CD4-positive, alpha-beta T cell (primary cell): Measurements from ENCODE around the gene RASGRP4. TPM values are rescaled to one million over a fixed set of nuclear protein-coding genes. Genes with fewer than 3 reads are reported as not detected.

Experiments
- ATAC-seq: fragments of 200-7000 bp; cut with Tn5 transposase; one replicate; pipeline ENCODE4 v1.10.0; 2022; ENCODE audit warnings: mild to moderate bottlenecking; ENCODE audit not compliant: poor library complexity
- CTCF ChIA-PET: fragments of 350-600 bp; sonication (Branson Sonifier 250); formaldehyde crosslinking; loops from one replicate; lab custom pipeline; 2021; ENCODE audit warnings: antibody characterized with exemption, inconsistent platforms; lab: Charles Lee
- POLR2A ChIA-PET: fragments of 350-600 bp; sonication (Branson Sonifier 250); formaldehyde crosslinking; loops from one replicate; lab custom pipeline; 2021; ENCODE audit warnings: antibody characterized with exemption, inconsistent platforms; lab: Charles Lee
- DNase-seq, 14 experiments: peaks; one replicate each; pipeline ENCODE4 v3.0.0-alpha.2; 2013 to 2020; ENCODE audit warnings: mixed read lengths in 2 of 14
- H3K27ac ChIP-seq, 2 donors: one replicate each; pipeline versions ENCODE4 v1.5.1 to v1.7.0; 2013; ENCODE audit warnings: low read length in 2 of 2, low read depth in 1 of 2, mild to moderate bottlenecking in 1 of 2
- H3K27me3 ChIP-seq, 2 experiments: 1 replicate in 1 of 2; 2 replicates in 1 of 2; pipeline versions ENCODE4 v1.6.1 to v1.7.0; 2013; ENCODE audit warnings: low read length in 2 of 2, control low read depth in 1 of 2, mild to moderate bottlenecking in 1 of 2, moderate library complexity in 1 of 2; ENCODE audit not compliant: insufficient read depth in 2 of 2, control insufficient read depth in 1 of 2
- H3K36me3 ChIP-seq: one replicate; pipeline ENCODE4 v1.6.1; 2013; ENCODE audit warnings: low read length, control low read depth; ENCODE audit not compliant: insufficient read depth
- H3K4me1 ChIP-seq: one replicate; pipeline ENCODE4 v1.6.1; 2013; ENCODE audit warnings: low read length, control low read depth; ENCODE audit not compliant: insufficient read depth
- H3K4me3 ChIP-seq: one replicate; pipeline ENCODE4 v1.5.1; 2013; ENCODE audit warnings: mild to moderate bottlenecking, low read length, moderate library complexity
- H3K9me3 ChIP-seq, 2 experiments: 1 replicate in 1 of 2; 2 replicates in 1 of 2; pipeline versions ENCODE4 v1.6.1 to v1.7.0; 2013; ENCODE audit warnings: low read length in 2 of 2, mild to moderate bottlenecking in 2 of 2, control low read depth in 1 of 2, moderate library complexity in 1 of 2; ENCODE audit not compliant: control insufficient read depth in 1 of 2, insufficient read depth in 1 of 2
- H3K27ac Mint-ChIP-seq: one replicate; pipeline ENCODE4 v1.8.0; 2020; ENCODE audit warnings: mixed read lengths
- H3K27me3 Mint-ChIP-seq: one replicate; pipeline ENCODE4 v1.8.0; 2021; ENCODE audit warnings: mixed read lengths
- H3K36me3 Mint-ChIP-seq: one replicate; pipeline ENCODE4 v1.8.0; 2021; ENCODE audit warnings: low read depth, mixed read lengths
- H3K4me1 Mint-ChIP-seq: one replicate; pipeline ENCODE4 v1.8.0; 2021; ENCODE audit warnings: low read depth, mixed read lengths
- H3K4me3 Mint-ChIP-seq: one replicate; pipeline ENCODE4 v1.8.0; 2020; ENCODE audit warnings: mild to moderate bottlenecking, mixed read lengths
- H3K9me3 Mint-ChIP-seq: one replicate; pipeline ENCODE4 v1.8.0; 2020; ENCODE audit warnings: mixed read lengths
- intact Hi-C, 2 experiments: fragments of 100-400 bp; cut with DNase I in 1 of 2; cut with micrococcal nuclease in 1 of 2; formaldehyde crosslinking; loops; one replicate each; pipeline versions ENCODE4 v1.15.1 to v1.9.0; 2023 to 2025; cut with DNase I, micrococcal nuclease
- total RNA-seq, 174 experiments: library from RNA in 2 of 174; stranded (reverse) in 2 of 174; gene quantifications; one replicate each; pipeline ENCODE4 v1.2.3 and lab custom pipeline; 2021 to 2026
- TF ChIP-seq, protein P1 (sequence below): fragments of 200-600 bp; IDR thresholded peaks from one replicate; pipeline ENCODE4 v1.8.0; 2022; ENCODE audit warnings: antibody characterized with exemption, mild to moderate bottlenecking

RASGRP4 gene
- total RNA-seq, 2 experiments from 2014 or later = 0.30 to 0.45 TPM

DNA sequence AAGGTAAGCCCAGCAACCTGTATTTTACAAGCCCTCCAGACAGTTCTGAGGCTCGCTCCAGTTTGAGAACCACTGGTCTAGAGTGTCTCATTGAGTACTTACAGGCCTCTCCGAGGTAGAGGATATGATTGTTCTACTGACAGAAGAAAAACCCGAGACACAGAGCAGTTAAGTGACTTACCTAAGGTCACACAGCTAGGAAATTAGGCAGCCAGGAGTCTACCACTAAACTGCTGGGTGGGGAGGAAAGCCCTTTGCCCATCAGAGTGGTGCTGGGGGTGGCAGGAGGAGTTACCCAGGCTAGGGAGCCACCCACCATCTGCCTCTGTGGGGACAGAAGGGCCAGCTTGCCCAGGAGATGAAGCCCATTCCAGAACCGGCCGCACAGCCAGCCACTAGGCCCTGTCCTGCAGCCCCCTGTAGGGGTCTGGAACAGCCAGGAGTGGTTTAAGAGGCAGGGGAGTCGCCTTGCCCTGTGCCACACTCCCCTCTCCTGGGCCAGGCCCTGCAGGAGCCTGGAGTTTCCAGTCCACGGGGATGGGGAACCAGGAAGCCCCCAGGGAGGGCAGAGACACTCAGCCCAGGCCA lies 703 bp downstream of the RASGRP4 start:
- H3K27ac ChIP-seq = no peak overlapping the region
- H3K9me3 ChIP-seq = no peaks in the 10 kb centered on the region
- ChIA-PET POLR2A (interaction anchor here (2.1 kb wide), 1 partner anchor 22 kb away, joined by 12 read pairs; the partner anchor contains the start of gene FAM98C), CTCF (interaction anchor here (3.0 kb wide), 1 partner anchor 22 kb away, joined by 7 read pairs; the partner anchor contains the start of gene FAM98C)
- no peaks in the 10 kb centered on the region for H3K27me3 ChIP-seq
- Mint-ChIP-seq H3K36me3 (no peaks in the 10 kb centered on the region), H3K27ac (no peak overlapping the region), H3K9me3 (no peaks in the 10 kb centered on the region), H3K4me3 (no peak overlapping the region), H3K27me3 (peaks cover 5% of the 10 kb centered on the region), H3K4me1 (peaks cover 25% of the 10 kb centered on the region)
- intact Hi-C loops = no loop called here
- peaks cover 29% of the 10 kb centered on the region for H3K4me1 ChIP-seq
- H3K4me3 ChIP-seq = peak overlapping the region; percentile 40
- H3K36me3 ChIP-seq = no peaks in the 10 kb centered on the region
- TF ChIP-seq, protein P1, sequence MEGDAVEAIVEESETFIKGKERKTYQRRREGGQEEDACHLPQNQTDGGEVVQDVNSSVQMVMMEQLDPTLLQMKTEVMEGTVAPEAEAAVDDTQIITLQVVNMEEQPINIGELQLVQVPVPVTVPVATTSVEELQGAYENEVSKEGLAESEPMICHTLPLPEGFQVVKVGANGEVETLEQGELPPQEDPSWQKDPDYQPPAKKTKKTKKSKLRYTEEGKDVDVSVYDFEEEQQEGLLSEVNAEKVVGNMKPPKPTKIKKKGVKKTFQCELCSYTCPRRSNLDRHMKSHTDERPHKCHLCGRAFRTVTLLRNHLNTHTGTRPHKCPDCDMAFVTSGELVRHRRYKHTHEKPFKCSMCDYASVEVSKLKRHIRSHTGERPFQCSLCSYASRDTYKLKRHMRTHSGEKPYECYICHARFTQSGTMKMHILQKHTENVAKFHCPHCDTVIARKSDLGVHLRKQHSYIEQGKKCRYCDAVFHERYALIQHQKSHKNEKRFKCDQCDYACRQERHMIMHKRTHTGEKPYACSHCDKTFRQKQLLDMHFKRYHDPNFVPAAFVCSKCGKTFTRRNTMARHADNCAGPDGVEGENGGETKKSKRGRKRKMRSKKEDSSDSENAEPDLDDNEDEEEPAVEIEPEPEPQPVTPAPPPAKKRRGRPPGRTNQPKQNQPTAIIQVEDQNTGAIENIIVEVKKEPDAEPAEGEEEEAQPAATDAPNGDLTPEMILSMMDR = no peak
- DNase-seq (no peak), ATAC-seq (no peak)

DNA sequence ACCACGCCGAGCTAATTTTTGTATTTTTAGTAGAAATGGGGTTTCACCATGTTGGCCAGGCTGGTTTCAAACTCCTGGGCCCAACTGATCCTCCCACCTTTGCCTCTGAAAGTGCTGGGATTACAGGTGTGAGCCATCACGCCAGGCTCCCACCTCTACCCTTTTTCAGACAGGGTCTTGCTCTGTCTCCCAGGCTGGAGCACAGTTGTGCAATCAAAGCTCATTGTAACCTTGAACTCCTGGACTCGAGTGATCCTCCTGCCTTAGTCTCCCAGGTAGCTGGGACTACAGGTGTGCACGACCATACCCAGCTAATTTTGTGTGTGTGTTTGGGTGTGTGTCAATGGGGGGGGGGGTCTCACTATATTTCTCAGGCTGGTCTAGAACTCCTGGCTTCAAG lies 1.7 kb downstream of the RASGRP4 start:
- ChIA-PET CTCF (interaction anchor here (3.0 kb wide), 1 partner anchor 21 kb away, joined by 7 read pairs; the partner anchor contains the start of gene FAM98C), POLR2A (no interaction called here)
- Mint-ChIP-seq H3K27ac (no peak overlapping the region), H3K27me3 (peaks cover 5% of the 10 kb centered on the region), H3K4me3 (no peak overlapping the region), H3K9me3 (no peaks in the 10 kb centered on the region), H3K4me1 (peaks cover 21% of the 10 kb centered on the region), H3K36me3 (no peaks in the 10 kb centered on the region)
- Histone ChIP-seq H3K4me3 (no peak overlapping the region), H3K9me3 (no peaks in the 10 kb centered on the region), H3K4me1 (peaks cover 26% of the 10 kb centered on the region), H3K27me3 (no peaks in the 10 kb centered on the region), H3K36me3 (no peaks in the 10 kb centered on the region), H3K27ac (no peak overlapping the region)
- TF ChIP-seq, protein P1 = no peak
- intact Hi-C loops = no loop called here
- DNase-seq (no peak), ATAC-seq (no peak)

DNA sequence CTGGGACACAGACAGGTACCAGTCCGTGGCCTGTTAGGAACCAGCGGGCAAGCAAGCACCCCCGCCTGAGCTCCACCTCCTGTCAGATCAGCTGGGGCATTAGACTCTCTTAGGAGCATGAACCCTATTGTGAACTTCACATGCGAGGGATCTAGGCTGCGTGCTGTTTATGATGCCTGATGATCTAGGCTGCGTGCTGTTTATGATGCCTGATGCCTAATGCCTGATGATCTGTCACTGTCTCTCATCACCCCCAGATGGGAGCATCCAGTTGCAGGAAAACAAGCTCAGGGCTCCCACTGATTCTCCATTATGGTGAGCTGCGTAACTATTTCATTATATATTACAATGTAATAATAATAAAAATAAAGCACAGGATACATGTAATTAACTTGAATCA lies 3.6 kb downstream of the RASGRP4 start:
- Mint-ChIP-seq H3K27me3 (peaks cover 1% of the 10 kb centered on the region), H3K36me3 (no peaks in the 10 kb centered on the region), H3K4me1 (peaks cover 29% of the 10 kb centered on the region), H3K4me3 (no peak overlapping the region), H3K27ac (no peak overlapping the region), H3K9me3 (no peaks in the 10 kb centered on the region)
- no peak for DNase-seq
- H3K4me1 ChIP-seq = peaks cover 35% of the 10 kb centered on the region
- ChIA-PET POLR2A (no interaction called here), CTCF (no interaction called here)
- H3K4me3 ChIP-seq = no peak overlapping the region
- no peak overlapping the region for H3K27ac ChIP-seq
- no peaks in the 10 kb centered on the region for H3K9me3 ChIP-seq
- TF ChIP-seq, protein P1 = no peak
- ATAC-seq = no peak
- no peaks in the 10 kb centered on the region for H3K27me3 ChIP-seq
- no peaks in the 10 kb centered on the region for H3K36me3 ChIP-seq
- intact Hi-C loops = no loop called here
